ENCODE data around the gene AKNA. TPM values are rescaled to one million over a fixed set of nuclear protein-coding genes. Genes with fewer than 3 reads are reported as not detected.

The AKNA gene
- polyA plus RNA-seq, 1 of the 3 experiments (the other 2 are of a cell fraction) = 0.84 TPM

GRCh38 chr9:114432323-114433067 is 44.7 kb upstream of the AKNA start:
- Histone ChIP-seq H3K27me3 (ENCODE audit: insufficient read depth) (no peaks in the 10 kb centered on the region; the same call in 1 of the 2 replicates), H3K4me2 (no peak overlapping the region), H2AFZ (ENCODE audit: low read depth) (no peak overlapping the region), H3K27ac (ENCODE audit: low read depth in 2 of 2, low read length in 1 of 2) (no peak overlapping the region), H3K9me2 (no peaks in the 10 kb centered on the region), H3F3A (replicated peaks; ENCODE audit: insufficient read depth) (no peaks in the 10 kb centered on the region), H3K4me3 (ENCODE audit: low read depth in 2 of 2, low read length in 1 of 2) (no peak overlapping the region), H3K9ac (no peak overlapping the region), H3K36me3 (replicated peaks in 1 of 2; ENCODE audit: control insufficient read depth in 1 of 2, insufficient read depth in 2 of 2, low read length in 1 of 2) (no peaks in the 10 kb centered on the region), H4K20me1 (ENCODE audit: insufficient read depth) (no peaks in the 10 kb centered on the region), H3K4me1 (ENCODE audit: control insufficient read depth in 1 of 2, insufficient read depth in 2 of 2, low read depth in 1 of 2, low read length in 1 of 2) (no peaks in the 10 kb centered on the region), H3K79me2 (ENCODE audit: insufficient read depth) (no peaks in the 10 kb centered on the region), H3K9me3 (no peaks in the 10 kb centered on the region)
- ChIA-PET POLR2A (no interaction called here), CTCF (interaction anchor here (0.9 to 6.2 kb wide), 3 partner anchors 23 to 229 kb away, joined by 3 to 72 read pairs (median 8); no protein-coding TSS in a partner anchor)
- 58% methylated on average over 5 of the region's 6 CpGs for WGBS (ENCODE audit: low lambda C conversion rate)
- no peak for DNase-seq
- TF ChIP-seq NFIC (IDR thresholded peaks at IDR 0.05; ENCODE audit: borderline replicate concordance) (no peak), EZH2phosphoT487 (IDR thresholded peaks at IDR 0.05; ENCODE audit: borderline replicate concordance, low read depth) (no peak)

GRCh38 chr9:114431770-114432169 is 44.0 kb upstream of the AKNA start:
- ChIA-PET CTCF (interaction anchor here (1.3 kb wide), 1 partner anchor 26 kb away, joined by 5 read pairs; no protein-coding TSS in a partner anchor), POLR2A (no interaction called here)
- no peaks in the 10 kb centered on the region for H3K4me1 ChIP-seq (ENCODE audit: control insufficient read depth in 1 of 2, insufficient read depth in 2 of 2, low read depth in 1 of 2, low read length in 1 of 2)
- H2AFZ ChIP-seq (ENCODE audit: low read depth) = no peak overlapping the region
- no peaks in the 10 kb centered on the region for H3K79me2 ChIP-seq (ENCODE audit: insufficient read depth)
- no peak overlapping the region for H3K4me2 ChIP-seq
- no peak overlapping the region for H3K27ac ChIP-seq (ENCODE audit: low read depth in 2 of 2, low read length in 1 of 2)
- no peaks in the 10 kb centered on the region for H3K36me3 ChIP-seq (replicated peaks in 1 of 2; ENCODE audit: control insufficient read depth in 1 of 2, insufficient read depth in 2 of 2, low read length in 1 of 2)
- no peak overlapping the region for H3K9ac ChIP-seq
- no peak for TF ChIP-seq EZH2phosphoT487 (IDR thresholded peaks at IDR 0.05; ENCODE audit: borderline replicate concordance, low read depth)
- no peak for TF ChIP-seq GABPA (IDR thresholded peaks at IDR 0.05; ENCODE audit: low read depth)
- no peak for TF ChIP-seq MAX (IDR thresholded peaks at IDR 0.05; ENCODE audit: low read depth)
- TF ChIP-seq TEAD4 (IDR thresholded peaks at IDR 0.05; ENCODE audit: borderline replicate concordance, insufficient read depth) = no peak
- no peak for TF ChIP-seq RFX5 (IDR thresholded peaks at IDR 0.05; ENCODE audit: low read length)
- TF ChIP-seq TAF1 (IDR thresholded peaks at IDR 0.05; ENCODE audit: borderline replicate concordance, low read depth, low read length) = no peak
- no peak for TF ChIP-seq POLR2AphosphoS5 (IDR thresholded peaks at IDR 0.05; ENCODE audit: low read depth, low read length)
- TF ChIP-seq YY1 (IDR thresholded peaks at IDR 0.05; ENCODE audit: low read depth) = no peak
- TF ChIP-seq NRF1 (IDR thresholded peaks at IDR 0.05; ENCODE audit: low read depth, low read length) = no peak
- TF ChIP-seq RCOR1 (IDR thresholded peaks at IDR 0.05; ENCODE audit: low read length) = no peak
- TF ChIP-seq USF2 (IDR thresholded peaks at IDR 0.05; ENCODE audit: borderline replicate concordance, low read depth, low read length) = no peak
- TF ChIP-seq EP300 (IDR thresholded peaks at IDR 0.05; ENCODE audit: borderline replicate concordance in 1 of 2, low read depth in 1 of 2, low read length in 1 of 2) = no peak
- TF ChIP-seq IRF3 (IDR thresholded peaks at IDR 0.05; ENCODE audit: low read depth, low read length) = no peak
- TF ChIP-seq CHD2 (IDR thresholded peaks at IDR 0.05; ENCODE audit: low read length, partially characterized antibody) = no peak
- no peak for TF ChIP-seq NFIC (IDR thresholded peaks at IDR 0.05; ENCODE audit: borderline replicate concordance)
- H3F3A ChIP-seq (replicated peaks; ENCODE audit: insufficient read depth) = no peaks in the 10 kb centered on the region
- no peaks in the 10 kb centered on the region for H3K9me3 ChIP-seq
- H3K4me3 ChIP-seq (ENCODE audit: low read depth in 2 of 2, low read length in 1 of 2) = no peak overlapping the region
- no peaks in the 10 kb centered on the region; the same call in 1 of the 2 replicates for H3K27me3 ChIP-seq (ENCODE audit: insufficient read depth)
- 49% methylated on average over 6 of the region's 6 CpGs for WGBS (ENCODE audit: low lambda C conversion rate)
- H3K9me2 ChIP-seq = no peaks in the 10 kb centered on the region
- no peaks in the 10 kb centered on the region for H4K20me1 ChIP-seq (ENCODE audit: insufficient read depth)
- DNase-seq = no peak
